Colonic mucosa (tissue), 4 donors: Measurements from ENCODE around the gene HDGFL2. TPM values are rescaled to one million over a fixed set of nuclear protein-coding genes. Genes with fewer than 3 reads are reported as not detected.

Experiments used
- DNase-seq: peaks from one replicate; pipeline ENCODE4 v3.0.0-alpha.2; 2020
- H3K27ac ChIP-seq: fragments of 200-600 bp; one replicate; pipeline ENCODE4 v1.8.0; 2021
- H3K27me3 ChIP-seq: fragments of 200-600 bp; one replicate; pipeline ENCODE4 v1.8.0; 2021
- H3K36me3 ChIP-seq: fragments of 200-600 bp; one replicate; pipeline ENCODE4 v1.8.0; 2021
- H3K4me1 ChIP-seq: fragments of 200-600 bp; one replicate; pipeline ENCODE4 v1.8.0; 2021; ENCODE audit warnings: mild to moderate bottlenecking
- H3K4me3 ChIP-seq: fragments of 200-600 bp; one replicate; pipeline ENCODE4 v1.8.0; 2021
- H3K9ac ChIP-seq, 2 donors: one replicate each; pipeline ENCODE4 v1.7.0; 2013; ENCODE audit warnings: control low read depth in 2 of 2, low read depth in 2 of 2, low read length in 2 of 2
- H3K9me3 ChIP-seq: fragments of 200-600 bp; one replicate; pipeline ENCODE4 v1.8.0; 2021
- intact Hi-C: fragments of 100-400 bp; cut with DNase I; formaldehyde crosslinking; loops from one replicate; pipeline ENCODE4 v1.14.1; 2022
- total RNA-seq, 2 donors: library from RNA; stranded (reverse); fragmentation: NEBNext Ultra II Directional in 1 of 2; extraction: Animal tissue kit (Norgen Biotek cat#: 25700) in 1 of 2; gene quantifications; one replicate each; pipeline ENCODE4 v1.2.1, GENCODE V29; 2021
- TF ChIP-seq, protein P1 (sequence below): fragments of 200-600 bp; IDR thresholded peaks from one replicate; pipeline ENCODE4 v1.8.0; 2022; ENCODE audit warnings: antibody characterized with exemption, mild to moderate bottlenecking
- donor health status: healthy.
- donor health status: DM: no; HTN: no; CAD: no.
- donor health status: DM: no; HTN: no; CAD: no.

HDGFL2 gene
- total RNA-seq, 2 donors from 2014 or later = 32.7 to 55.0 TPM

DNA sequence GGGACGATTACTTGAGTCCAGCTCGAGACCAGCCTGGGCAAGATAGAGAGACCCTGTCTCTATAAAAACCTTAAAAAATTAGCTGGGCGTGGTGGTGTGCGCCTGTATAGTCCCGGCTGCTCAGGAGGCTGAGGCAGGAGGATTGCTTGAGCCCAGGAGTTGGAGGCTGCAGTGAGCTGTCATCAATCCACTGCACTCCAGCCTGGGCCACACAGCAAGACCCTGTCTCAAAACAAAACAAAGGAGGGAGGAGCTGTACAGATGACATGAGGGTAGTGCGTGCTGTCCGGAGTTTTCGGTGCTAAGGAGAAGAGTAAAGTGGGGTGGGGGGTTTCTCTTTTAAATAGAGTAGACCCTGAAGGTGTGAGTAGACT lies 22.6 kb downstream of the HDGFL2 start:
- Histone ChIP-seq H3K9ac (no peak overlapping the region), H3K27ac (no peak overlapping the region), H3K4me3 (no peak overlapping the region), H3K4me1 (no peaks in the 10 kb centered on the region), H3K9me3 (no peaks in the 10 kb centered on the region), H3K27me3 (no peaks in the 10 kb centered on the region), H3K36me3 (peaks cover 15% of the 10 kb centered on the region)
- TF ChIP-seq, protein P1, sequence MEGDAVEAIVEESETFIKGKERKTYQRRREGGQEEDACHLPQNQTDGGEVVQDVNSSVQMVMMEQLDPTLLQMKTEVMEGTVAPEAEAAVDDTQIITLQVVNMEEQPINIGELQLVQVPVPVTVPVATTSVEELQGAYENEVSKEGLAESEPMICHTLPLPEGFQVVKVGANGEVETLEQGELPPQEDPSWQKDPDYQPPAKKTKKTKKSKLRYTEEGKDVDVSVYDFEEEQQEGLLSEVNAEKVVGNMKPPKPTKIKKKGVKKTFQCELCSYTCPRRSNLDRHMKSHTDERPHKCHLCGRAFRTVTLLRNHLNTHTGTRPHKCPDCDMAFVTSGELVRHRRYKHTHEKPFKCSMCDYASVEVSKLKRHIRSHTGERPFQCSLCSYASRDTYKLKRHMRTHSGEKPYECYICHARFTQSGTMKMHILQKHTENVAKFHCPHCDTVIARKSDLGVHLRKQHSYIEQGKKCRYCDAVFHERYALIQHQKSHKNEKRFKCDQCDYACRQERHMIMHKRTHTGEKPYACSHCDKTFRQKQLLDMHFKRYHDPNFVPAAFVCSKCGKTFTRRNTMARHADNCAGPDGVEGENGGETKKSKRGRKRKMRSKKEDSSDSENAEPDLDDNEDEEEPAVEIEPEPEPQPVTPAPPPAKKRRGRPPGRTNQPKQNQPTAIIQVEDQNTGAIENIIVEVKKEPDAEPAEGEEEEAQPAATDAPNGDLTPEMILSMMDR = no peak
- DNase-seq = no peak
- intact Hi-C loops = no loop called here

GRCh38 chr19:4495471-4495870 lies 23.4 kb downstream of the HDGFL2 start:
- intact Hi-C loops = no loop called here
- DNase-seq = no peak

GRCh38 chr19:4496304-4496703 lies 24.2 kb downstream of the HDGFL2 start:
- Histone ChIP-seq H3K27me3 (no peaks in the 10 kb centered on the region), H3K4me1 (no peaks in the 10 kb centered on the region), H3K9me3 (no peaks in the 10 kb centered on the region), H3K9ac (no peak overlapping the region), H3K4me3 (no peak overlapping the region), H3K27ac (no peak overlapping the region), H3K36me3 (peaks cover 15% of the 10 kb centered on the region)
- intact Hi-C loops = no loop called here
- TF ChIP-seq, protein P1 = no peak
- no peak for DNase-seq

More at GRCh38 chr19:4495471-4495870, 23.4 kb downstream of the HDGFL2 start:
- TF ChIP-seq, protein P1 = peak; percentile 25
- H3K9me3 ChIP-seq = no peaks in the 10 kb centered on the region
- no peaks in the 10 kb centered on the region for H3K27me3 ChIP-seq
- H3K4me1 ChIP-seq = no peaks in the 10 kb centered on the region
- H3K36me3 ChIP-seq = peaks cover 15% of the 10 kb centered on the region
- no peak overlapping the region for H3K9ac ChIP-seq
- H3K4me3 ChIP-seq = no peak overlapping the region
- H3K27ac ChIP-seq = no peak overlapping the region

DNA sequence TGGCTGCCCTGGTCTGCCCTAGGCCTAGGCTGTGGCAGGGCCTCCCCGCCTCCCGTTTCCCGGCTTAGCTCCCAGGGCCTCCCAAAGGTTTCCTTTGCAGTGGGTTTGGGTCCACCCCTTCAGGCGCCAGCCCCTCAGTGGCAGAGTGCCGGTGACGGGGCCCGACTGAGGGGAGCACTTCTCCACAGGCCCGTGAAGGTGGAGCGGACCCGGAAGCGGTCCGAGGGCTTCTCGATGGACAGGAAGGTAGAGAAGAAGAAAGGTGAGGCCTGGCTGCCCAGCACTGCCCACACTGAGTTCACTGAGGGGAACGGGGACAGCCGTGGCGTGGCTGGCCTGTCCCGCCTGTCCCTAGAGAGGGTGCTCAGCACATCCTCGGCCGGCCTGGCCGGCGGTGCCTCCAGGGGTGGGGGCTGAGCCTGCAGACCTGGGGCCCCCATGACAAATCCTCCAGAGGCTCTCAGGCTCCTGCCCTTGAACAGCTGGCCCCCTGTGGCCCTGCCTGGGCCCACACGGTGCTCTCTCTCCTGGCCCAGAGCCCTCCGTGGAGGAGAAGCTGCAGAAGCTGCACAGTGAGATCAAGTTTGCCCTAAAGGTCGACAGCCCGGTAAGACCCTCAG lies 25.8 kb downstream of the HDGFL2 start:
- Histone ChIP-seq H3K27me3 (no peaks in the 10 kb centered on the region), H3K4me3 (no peak overlapping the region), H3K36me3 (peaks cover 15% of the 10 kb centered on the region), H3K4me1 (no peaks in the 10 kb centered on the region), H3K9ac (no peak overlapping the region), H3K27ac (no peak overlapping the region), H3K9me3 (no peaks in the 10 kb centered on the region)
- TF ChIP-seq, protein P1 = no peak
- DNase-seq = no peak
- intact Hi-C loops = no loop called here

DNA sequence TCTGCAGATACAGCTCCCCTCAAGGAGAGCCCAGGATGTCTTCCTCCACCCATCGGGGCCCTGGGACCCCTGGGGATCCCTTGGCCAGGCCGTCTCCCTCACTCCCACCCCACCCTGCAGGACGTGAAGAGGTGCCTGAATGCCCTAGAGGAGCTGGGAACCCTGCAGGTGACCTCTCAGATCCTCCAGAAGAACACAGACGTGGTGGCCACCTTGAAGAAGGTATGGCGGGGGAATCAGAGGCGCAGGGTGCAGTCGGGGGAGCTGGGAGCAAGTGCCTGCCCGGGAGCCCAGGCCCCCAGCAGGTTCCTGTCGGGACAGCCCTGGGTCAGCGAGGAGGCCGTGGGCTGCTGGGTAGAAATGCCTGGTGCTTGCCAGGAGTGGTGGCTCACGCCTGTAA lies 26.6 kb downstream of the HDGFL2 start:
- Histone ChIP-seq H3K9me3 (no peaks in the 10 kb centered on the region), H3K4me3 (no peak overlapping the region), H3K4me1 (no peaks in the 10 kb centered on the region), H3K27me3 (no peaks in the 10 kb centered on the region), H3K36me3 (peaks cover 15% of the 10 kb centered on the region), H3K27ac (no peak overlapping the region), H3K9ac (no peak overlapping the region)
- intact Hi-C loops = no loop called here
- TF ChIP-seq, protein P1 = no peak
- DNase-seq = no peak
